NCI-H2107 (cell line): ENCODE data around the gene SYNPR.

Experiments used
- DNase-seq: peaks from one replicate; lab custom pipeline; 2025; lab: John Stamatoyannopoulos, UW

The SYNPR gene

GRCh38 chr3:63557912-63558311 lies 279.8 kb downstream of the SYNPR start:
- DNase-seq, result no peak

GRCh38 chr3:63559884-63560283 lies 281.8 kb downstream of the SYNPR start:
- DNase-seq, result no peak

- no peak for DNase-seq
Measured at GRCh38 chr3:63561879-63562278, 283.8 kb downstream of the SYNPR start.

GRCh38 chr3:63562323-63562722 lies 284.2 kb downstream of the SYNPR start:
- no peak for DNase-seq

GRCh38 chr3:63563572-63563971 lies 285.5 kb downstream of the SYNPR start:
- no peak for DNase-seq

GRCh38 chr3:63565220-63565619 lies 287.1 kb downstream of the SYNPR start:
- DNase-seq, result no peak

GRCh38 chr3:63571682-63572081 lies 293.6 kb downstream of the SYNPR start:
- no peak for DNase-seq

GRCh38 chr3:63576846-63577245 lies 298.7 kb downstream of the SYNPR start:
- no peak for DNase-seq

- DNase-seq, result no peak
Measured at GRCh38 chr3:63578858-63579257, 300.8 kb downstream of the SYNPR start.

GRCh38 chr3:63580151-63580550 lies 302.0 kb downstream of the SYNPR start:
- no peak for DNase-seq

- DNase-seq, result no peak
Measured at GRCh38 chr3:63582943-63583500, 304.9 kb downstream of the SYNPR start.

- no peak for DNase-seq
Measured at GRCh38 chr3:63584681-63585080, 306.6 kb downstream of the SYNPR start.

- no peak for DNase-seq
Measured at GRCh38 chr3:63585927-63586326, 307.8 kb downstream of the SYNPR start.

GRCh38 chr3:63588895-63589294 lies 310.8 kb downstream of the SYNPR start:
- DNase-seq, result no peak

GRCh38 chr3:63593779-63594178 lies 315.7 kb downstream of the SYNPR start:
- no peak for DNase-seq

GRCh38 chr3:63595221-63595620 lies 317.1 kb downstream of the SYNPR start:
- DNase-seq, result no peak

GRCh38 chr3:63597019-63597418 lies 318.9 kb downstream of the SYNPR start:
- no peak for DNase-seq

- no peak for DNase-seq
Measured at GRCh38 chr3:63607716-63608115, 329.6 kb downstream of the SYNPR start.

GRCh38 chr3:63609408-63609807 lies 331.3 kb downstream of the SYNPR start:
- DNase-seq, result no peak

- DNase-seq, result no peak
Measured at GRCh38 chr3:63609834-63610233, 331.7 kb downstream of the SYNPR start.

- DNase-seq, result no peak
Measured at GRCh38 chr3:63611382-63611781, 333.3 kb downstream of the SYNPR start.

GRCh38 chr3:63613561-63613960 lies 335.5 kb downstream of the SYNPR start:
- no peak for DNase-seq

GRCh38 chr3:63617391-63617790 lies 339.3 kb downstream of the SYNPR start:
- no peak for DNase-seq

- DNase-seq, result no peak
Measured at GRCh38 chr3:63624941-63625560, 346.9 kb downstream of the SYNPR start.
